GM19035 (cell line): ENCODE results near the gene VMAC.
A peak's percentile ranks its signal among the peaks of the same experiment; 100 is the strongest.
"Not testable (repeated sequence)": the region's sequence is repeated elsewhere in the genome, so short reads cannot be mapped to it uniquely, and the experiment has no call there.

Experiments used
- ATAC-seq: cut with Tn5 transposase; IDR thresholded peaks from one replicate; pipeline ENCODE4 v1.9.1; 2021; ENCODE audit not compliant: unreplicated experiment

Gene VMAC

DNA sequence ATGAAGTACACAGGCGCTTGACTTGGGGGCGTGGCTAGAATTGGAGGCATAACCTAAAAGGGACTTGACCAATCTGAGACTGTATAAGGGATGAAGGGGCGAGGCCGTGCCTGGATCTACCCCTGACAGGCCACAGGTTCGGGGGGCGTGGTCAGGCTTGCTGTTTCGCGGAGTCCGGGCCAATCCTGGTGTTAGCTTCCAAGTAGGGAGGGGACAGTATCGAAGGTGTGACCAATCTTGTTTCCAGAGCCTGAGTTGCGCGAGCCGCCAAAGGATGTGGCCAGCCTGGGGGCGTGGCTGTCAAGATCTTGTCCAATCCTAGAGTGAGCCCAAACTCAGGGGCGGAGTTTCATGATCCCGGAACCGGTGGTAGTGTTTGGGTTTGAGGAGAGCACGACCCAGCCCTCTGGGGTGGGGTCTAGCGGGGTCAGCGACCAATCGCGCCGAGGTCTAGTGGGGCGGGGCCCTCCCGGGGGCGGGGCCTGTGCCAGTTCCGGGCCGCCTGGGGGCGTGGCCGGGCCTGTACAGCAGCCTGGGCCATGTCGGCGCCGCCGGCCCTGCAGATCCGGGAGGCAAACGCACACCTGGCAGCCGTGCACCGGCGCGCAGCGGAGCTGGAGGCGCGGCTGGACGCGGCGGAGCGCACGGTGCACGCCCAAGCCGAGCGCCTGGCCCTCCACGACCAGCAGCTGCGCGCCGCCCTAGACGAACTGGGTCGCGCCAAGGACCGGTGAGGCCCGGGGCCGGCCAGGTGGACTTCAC, at the start of gene VMAC:
Gene VMAC, plus strand, starts transcription at position 521 of the 762 bp plus-strand sequence. Its CDS starts 19 bp downstream, at position 540.
- ATAC-seq = peak; percentile 80

GRCh38 chr19:5855151-5855550, 49.5 kb upstream of the VMAC start:
- not testable (repeated sequence) for ATAC-seq

DNA sequence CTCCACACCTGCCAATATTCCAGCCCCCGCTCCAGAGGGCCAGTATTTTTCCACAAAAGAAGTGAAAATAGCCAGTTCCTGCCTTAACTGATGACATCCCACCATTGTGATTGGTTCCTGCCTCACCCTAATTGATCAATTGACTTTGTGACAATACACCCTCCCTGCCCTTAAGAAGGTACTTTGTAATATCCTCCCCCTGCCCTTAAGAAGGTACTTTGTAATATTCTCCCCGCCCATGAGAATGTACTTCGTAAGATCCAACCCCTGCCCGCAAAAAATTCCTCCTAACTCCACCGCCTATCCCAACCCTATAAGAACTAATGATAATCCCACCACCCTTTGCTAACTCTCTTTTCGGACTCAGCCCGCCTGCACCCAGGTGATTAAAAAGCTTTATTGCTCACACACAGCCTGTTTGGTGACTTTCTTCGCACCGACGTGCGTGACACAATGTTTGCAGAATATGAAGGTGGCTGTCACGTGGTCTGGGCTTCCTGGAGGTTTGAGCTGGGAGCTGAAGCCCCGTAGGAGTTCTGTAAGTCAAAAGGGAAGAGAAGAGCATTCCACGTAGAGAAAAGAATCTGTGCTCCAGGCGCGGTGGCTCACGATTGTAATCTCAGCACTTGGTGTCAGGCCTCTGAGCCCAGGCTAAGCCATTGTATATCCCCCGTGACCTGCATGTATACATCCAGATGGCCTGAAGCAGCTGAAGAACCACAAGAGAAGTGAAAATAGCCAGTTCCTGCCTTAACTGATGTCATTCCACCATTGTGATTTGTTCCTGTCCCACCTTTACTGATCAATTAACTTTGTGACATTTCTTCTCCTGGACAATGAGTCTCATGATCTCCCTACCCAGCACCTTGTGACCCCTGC, 47.2 kb upstream of the VMAC start:
- ATAC-seq = no peak

GRCh38 chr19:5863030-5863665, 41.5 kb upstream of the VMAC start:
- no peak for ATAC-seq

- no peak for ATAC-seq
These were observed 40.5 kb upstream of the VMAC start for GRCh38 chr19:5864013-5864720.

DNA sequence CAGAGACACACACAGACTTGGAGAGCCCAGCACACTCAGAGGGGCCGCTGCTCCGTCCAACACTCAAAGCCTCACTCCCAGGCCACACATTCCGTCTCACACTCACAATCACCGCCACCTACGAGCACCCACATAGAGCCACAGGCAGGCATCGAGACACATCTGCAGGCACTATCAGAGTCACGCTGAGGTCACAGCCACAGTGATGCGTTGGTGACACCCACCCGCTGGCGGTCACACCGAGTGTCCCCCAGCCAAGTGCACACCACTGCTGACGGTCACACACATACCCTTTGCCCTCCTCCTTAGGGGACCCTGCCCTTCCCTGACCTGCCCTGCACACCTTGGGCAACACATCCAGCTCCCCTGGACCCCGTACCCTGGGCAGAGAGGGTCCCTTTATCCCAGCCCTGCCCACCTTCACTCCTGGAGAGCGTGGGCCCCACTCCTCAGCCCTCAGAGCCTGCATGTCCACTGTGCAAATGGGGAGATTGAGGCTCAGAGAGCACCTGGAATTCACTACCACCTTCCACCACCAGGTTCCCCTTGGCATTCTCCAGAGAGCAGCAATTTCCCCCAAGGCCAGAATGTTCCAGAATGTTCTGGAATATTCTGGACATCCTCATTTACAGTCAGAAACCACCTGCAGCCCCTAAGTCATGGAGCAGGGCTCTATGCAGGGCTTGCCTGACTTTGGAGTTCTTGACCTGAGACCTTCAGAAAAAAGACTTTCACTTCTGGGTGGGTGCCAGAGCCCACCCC, 39.8 kb upstream of the VMAC start:
- no peak for ATAC-seq

DNA sequence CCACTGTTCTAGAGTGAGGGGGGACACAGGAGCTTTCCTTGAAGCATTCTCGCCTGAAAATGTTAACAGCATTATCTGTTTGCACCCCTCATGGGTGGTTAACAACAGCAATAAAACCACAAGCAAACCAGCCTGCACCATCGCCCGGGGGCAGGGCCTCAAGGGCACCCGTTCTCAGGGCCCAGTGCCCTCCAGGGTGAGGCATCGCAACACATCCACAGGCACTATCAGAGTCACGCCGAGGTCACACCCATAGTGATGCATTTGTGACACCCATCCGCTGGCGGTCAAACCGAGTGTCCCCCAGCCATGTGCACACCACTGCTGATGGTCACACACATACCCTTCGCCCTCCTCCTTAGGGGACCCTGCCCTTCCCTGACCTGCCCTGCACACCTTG, 38.9 kb upstream of the VMAC start:
- ATAC-seq = no peak

GRCh38 chr19:5867201-5868136, 37.2 kb upstream of the VMAC start:
- no peak for ATAC-seq

GRCh38 chr19:5870986-5871394, 33.7 kb upstream of the VMAC start:
- no peak for ATAC-seq

GRCh38 chr19:5873617-5874199, 31.0 kb upstream of the VMAC start:
- ATAC-seq = no peak

DNA sequence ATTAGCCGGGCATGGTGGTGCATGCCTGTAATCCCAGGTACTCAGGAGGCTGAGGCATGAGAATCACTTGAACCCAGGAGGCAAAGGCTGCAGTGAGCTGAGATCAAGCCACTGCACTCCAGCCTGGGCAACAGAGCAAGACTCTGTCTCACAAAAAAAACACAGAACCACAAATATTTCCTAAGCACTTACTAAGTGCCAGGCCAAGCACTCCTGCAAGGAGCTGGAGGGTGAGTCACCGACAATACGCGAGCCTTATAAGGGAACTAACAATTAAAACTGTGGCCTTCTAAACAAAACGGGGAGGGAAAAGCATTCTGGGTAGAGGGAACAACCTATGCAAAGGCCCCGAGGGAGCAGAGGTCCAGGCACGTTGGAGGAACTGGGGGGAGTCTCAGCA, 30.2 kb upstream of the VMAC start:
- ATAC-seq = not testable (repeated sequence)

- no peak for ATAC-seq
These were observed 27.2 kb upstream of the VMAC start for GRCh38 chr19:5877427-5877826.

DNA sequence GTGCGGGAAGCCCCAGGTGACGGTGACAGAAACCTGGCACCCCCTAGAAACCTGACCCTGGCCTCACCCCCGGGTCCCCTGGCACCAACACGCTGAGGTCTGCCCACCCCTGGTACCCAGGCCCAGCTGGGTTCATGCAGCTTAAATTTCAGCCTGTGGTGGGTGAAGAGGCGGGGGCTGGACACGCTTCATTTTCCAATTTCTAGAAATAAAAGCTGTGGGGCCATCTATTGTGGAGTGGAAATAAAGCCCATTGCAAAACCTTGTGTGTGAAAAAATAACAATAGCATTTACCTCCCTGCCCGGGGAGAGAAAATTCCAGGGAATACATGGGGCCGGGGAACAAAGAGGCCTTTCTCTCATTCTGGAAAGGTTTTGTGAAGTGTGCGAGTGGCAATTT, 26.8 kb upstream of the VMAC start:
- ATAC-seq = no peak

GRCh38 chr19:5880196-5880595, 24.5 kb upstream of the VMAC start:
- no peak for ATAC-seq

DNA sequence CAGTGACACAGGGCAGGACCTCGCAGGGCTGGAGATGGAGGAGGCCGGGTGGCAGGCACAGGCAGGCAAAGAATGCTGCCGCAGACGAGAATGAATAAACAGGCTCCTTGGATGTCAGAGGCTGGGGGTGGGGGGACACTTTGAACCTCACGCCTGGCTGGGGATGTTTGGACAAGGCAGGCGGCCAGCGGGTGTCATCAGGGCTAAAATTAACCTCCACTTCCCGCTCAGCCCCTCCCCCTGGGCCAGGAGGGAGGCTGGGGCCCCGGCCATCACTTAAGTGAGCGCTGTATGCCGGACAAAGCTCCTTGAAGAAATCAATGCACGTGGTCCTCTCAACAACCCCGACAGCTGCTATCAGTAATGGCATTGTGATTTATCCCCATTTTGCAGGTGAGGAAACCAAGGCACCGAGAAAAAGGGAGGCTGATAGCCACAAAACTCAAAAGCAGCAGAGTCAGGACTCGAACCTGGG, 24.0 kb upstream of the VMAC start:
- ATAC-seq = no peak

- ATAC-seq = no peak
These were observed 23.0 kb upstream of the VMAC start for GRCh38 chr19:5881543-5882299.

DNA sequence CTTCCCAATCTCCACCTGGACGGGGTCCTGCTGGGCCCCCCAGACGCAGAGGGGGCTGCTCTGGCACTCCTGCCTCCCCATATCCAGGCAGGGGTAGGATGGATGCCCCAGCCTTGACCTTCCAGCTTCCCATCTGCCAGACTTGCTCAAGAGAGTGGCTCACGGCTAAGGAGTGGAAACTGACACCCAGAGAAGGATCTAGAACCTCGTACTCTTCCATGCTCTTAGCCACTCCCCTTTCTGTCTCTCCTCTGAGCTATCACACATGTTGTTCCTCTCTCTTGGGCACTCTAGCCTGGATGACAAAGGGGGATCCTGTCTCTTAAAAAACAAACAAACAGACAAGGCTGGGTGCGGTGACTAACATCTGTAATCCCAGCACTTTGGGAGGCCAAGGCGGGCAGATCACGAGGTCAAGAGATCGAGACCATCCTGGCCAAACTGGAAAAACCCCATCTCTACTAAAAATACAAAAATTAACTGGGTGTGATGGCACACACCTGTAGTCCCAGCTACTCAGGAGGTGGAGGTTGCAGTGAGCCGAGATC, 22.2 kb upstream of the VMAC start:
- no peak for ATAC-seq
